HG02981 (cell line): ENCODE results near the gene RNF208.

Experiments used
- ATAC-seq: cut with Tn5 transposase; IDR thresholded peaks from one replicate; pipeline ENCODE4 v1.9.1; 2021; ENCODE audit warnings: mild to moderate bottlenecking, moderate library complexity; ENCODE audit not compliant: unreplicated experiment

Gene RNF208

GRCh38 chr9:137193771-137194170 is 28.3 kb downstream of the RNF208 start:
- ATAC-seq, result no peak

DNA sequence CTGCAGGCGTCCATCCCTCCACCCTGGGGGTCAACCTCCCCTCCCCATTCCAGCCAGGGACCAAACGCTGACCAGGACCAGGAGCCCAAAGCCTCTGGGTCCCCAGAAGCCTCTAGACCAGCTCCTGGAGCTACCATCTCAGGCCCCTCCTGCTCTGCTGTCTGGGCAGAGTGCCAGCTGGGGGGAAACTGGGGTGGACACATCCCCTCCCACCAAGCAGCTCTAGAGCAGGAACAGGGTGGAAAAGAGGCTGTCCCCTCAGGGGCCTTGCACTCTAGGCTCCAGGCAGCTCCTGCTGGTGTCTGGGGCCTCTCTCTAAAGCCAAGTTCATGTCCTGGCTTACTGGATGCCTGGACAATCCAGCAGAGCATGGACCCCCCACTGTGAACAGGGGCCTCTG is 29.2 kb downstream of the RNF208 start:
- no peak for ATAC-seq

DNA sequence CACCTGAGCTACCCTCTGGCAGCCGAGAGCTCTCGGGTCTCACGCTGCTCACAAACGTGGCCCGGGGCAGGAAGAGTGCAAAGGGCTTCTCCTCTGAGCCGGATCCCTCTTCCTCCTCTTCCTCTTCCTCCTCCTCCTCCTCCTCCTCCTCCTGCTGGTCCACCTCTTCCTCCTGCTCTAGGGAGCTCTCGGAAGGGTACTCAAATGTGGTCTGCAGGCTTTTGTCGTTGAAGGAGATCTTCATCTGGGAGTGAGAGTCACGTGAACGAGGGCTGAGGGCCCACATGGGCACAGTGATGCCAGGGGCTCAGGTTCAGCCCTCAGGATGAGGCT is 29.6 kb downstream of the RNF208 start:
- ATAC-seq, result no peak

DNA sequence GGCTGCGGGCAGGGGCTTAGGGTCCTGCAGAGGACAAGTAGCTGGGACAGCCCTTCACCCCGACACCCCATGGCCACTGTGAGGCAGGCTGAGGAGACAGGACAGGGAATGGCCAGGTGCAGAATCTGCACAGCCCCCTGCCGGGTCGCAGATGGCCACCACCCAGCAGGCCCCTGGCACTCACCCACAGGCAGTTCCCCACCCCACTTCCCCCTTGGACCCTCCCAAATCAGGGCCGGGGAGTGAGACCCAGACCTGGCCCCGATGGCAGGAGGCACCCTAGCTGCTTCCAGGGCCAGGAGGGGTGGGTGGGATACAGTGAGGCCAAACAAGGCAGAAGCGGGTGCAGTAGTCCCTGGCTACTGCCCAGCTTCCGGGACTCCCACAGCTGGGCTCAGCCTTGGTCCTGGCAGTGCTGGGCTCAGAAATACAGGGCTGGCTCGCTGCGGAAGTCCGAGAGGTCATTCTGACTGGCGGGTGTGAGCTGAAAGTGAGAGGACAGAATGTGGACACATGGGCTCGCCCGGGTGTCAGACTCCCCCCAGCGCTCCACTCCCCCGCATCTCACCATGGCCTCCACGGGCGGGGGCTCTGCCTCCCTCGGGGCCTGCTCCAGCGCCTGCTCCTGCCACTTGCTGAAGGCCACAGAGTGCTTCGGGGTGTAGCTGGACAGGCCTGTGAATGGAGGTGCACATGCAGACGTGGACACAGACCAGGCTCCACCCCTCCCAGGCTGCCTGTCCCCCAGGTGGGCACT is 30.2 kb downstream of the RNF208 start:
- no peak for ATAC-seq

DNA sequence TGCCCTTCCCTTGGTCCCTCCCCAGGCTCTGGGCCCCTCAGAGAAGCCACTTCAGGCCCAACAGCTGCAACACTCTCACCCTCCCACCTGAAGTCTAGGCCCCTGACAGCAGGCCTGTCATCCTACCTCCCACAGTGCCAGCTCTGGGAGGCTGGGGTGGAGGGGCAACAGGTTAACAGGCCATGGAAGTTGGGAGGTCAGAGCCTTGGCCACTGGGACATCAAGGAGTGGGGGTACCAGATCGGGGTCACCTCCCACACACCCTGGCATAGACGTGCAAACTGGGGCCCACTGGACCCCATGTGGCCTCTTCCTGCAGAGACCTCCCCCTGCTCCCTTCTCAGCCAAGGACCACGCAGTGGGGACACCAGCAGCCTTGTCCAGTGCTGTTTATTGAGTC is 30.8 kb downstream of the RNF208 start:
- no peak for ATAC-seq

- no peak for ATAC-seq
These were observed 31.7 kb downstream of the RNF208 start for GRCh38 chr9:137190315-137190856.

- no peak for ATAC-seq
These were observed 32.4 kb downstream of the RNF208 start for GRCh38 chr9:137189297-137190295.

- peak; percentile 71 for ATAC-seq
These were observed 33.3 kb downstream of the RNF208 start, which contains the start of the genes ANAPC2 and SSNA1 for GRCh38 chr9:137188490-137189296. Gene ANAPC2 (minus strand): TSS chr9:137188560. CDS start chr9:137188532, 28 bp downstream. Gene SSNA1 (plus strand): TSS chr9:137188676. CDS start chr9:137188727, 51 bp downstream.

- ATAC-seq, result no peak
These were observed 34.0 kb downstream of the RNF208 start for GRCh38 chr9:137188086-137188489.

DNA sequence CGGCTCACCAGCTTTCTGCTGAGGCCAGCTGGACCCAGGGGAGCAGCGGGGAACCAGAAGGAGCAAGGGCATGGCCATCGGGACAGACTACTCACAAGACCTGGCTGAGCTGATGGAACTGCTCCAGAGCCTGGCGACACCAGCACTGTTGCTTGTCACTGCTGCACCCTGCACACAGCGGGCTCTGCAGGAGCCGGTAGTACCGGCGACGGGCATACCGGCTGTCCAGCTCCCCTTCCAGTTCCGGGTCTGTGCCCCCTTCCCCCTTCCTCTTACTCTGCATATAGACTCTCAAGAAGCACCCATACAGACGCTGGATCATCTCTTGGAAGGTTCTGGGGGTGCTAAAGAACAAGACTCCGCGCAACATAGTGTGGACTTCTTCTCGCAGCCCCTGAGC is 34.7 kb downstream of the RNF208 start:
- no peak for ATAC-seq

DNA sequence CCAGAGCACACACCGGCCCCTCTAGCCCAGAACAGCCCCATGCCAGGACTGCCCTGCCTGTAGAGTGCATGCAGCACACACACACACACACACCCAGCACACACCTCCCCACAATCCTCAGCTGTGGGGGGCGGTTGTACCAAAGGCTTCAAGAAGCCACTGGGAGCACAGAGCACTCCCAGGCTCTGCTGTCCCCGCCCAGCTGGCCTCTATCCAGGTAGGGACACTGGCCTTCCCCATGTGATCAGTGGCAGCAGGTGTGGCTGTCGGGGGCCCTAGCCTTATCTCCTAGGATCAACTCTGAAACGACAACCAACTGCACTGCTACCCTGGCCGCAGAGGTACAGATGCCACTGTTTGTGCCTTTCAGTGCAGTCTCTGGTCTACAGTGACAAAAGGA is 35.7 kb downstream of the RNF208 start:
- ATAC-seq, result no peak

DNA sequence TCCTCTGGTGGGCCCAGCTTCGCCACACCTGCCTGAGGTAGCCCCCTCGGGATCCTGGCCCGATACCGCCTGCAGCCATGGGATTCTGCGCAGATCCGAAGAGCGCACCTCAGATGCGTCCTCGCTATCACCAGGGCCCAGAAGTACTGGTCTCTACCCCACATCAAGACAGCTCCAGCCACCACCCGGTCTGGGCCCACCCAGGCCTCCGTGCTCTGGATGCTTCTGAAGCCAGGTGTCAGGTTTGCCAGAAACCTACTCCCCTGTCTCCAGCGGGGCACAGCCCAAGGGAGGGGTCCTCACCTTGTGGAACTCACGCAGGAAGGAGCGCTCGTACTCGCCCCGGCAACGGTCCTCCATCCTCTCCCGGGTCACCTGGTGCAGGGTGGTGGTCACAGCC is 36.1 kb downstream of the RNF208 start:
- ATAC-seq, result no peak

- ATAC-seq, result no peak
These were observed 37.0 kb downstream of the RNF208 start for GRCh38 chr9:137184881-137185660.

DNA sequence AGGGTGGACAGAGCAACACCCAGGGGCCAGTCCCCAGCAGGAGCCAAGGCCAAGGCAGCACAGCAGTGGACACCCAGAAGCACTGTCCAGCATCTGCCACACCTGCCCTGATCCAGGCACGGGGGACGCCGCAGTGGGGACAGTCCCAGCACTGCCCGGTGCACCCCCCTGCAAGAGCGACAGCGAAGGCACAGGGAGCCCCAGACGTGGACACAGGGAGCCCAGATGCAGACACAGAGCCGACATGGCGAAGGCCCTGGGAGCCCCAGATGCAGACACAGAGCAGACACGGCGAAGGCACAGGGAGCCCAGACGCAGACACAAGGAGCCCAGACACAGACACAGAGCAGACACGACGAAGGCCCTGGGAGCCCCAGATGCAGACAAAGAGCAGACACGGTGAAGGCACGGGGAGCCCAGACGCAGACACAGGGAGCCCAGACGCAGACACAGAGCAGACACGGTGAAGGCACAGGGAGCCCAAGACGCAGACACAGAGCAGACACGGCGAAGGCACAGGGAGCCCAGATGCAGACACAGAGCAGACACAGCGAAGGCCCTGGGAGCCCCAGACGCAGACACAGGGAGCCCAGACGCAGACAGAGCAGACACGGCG is 38.0 kb downstream of the RNF208 start:
- no peak for ATAC-seq

DNA sequence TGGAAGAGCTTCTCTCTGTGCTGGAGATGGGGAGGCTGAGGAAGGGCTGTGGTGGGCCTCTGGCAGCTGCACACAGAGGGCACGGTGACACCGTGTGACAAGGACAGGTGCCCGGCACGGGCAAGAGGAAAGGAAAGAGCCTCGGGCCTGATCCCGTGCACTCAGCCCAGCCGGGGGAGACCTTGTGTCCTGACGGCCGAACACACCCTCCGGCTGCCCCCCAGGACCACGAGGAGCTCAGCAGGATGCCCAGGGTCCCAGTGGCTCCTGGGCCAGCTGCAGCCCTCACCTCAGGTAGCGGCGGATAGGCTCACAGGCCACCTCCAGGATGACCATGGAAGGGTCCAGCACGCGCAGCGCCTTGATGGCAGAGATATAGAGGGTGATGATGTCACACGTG is 39.2 kb downstream of the RNF208 start:
- no peak for ATAC-seq

GRCh38 chr9:137181680-137182079 is 40.4 kb downstream of the RNF208 start:
- ATAC-seq, result no peak

DNA sequence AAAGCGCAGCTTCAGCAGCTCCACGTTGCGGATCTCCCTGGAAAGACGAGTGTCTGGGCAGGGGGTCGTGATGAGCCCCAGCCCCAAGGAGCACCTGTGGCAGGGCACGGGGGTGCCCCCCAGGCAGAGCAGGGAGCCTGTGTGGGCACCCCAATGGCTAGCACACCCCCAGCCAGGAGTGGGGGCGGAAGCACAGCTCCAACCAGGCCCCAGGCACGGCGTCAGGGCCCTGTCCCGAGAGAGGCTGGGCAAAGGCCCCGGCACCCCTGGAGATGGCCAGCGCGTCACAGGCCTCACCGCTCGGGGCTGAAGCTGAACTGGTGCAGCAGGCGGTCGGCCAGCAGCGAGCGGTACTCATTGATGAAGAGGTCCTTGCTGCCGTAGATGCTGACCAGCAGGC is 41.5 kb downstream of the RNF208 start:
- no peak for ATAC-seq

GRCh38 chr9:137179761-137180160 is 42.3 kb downstream of the RNF208 start:
- no peak for ATAC-seq

DNA sequence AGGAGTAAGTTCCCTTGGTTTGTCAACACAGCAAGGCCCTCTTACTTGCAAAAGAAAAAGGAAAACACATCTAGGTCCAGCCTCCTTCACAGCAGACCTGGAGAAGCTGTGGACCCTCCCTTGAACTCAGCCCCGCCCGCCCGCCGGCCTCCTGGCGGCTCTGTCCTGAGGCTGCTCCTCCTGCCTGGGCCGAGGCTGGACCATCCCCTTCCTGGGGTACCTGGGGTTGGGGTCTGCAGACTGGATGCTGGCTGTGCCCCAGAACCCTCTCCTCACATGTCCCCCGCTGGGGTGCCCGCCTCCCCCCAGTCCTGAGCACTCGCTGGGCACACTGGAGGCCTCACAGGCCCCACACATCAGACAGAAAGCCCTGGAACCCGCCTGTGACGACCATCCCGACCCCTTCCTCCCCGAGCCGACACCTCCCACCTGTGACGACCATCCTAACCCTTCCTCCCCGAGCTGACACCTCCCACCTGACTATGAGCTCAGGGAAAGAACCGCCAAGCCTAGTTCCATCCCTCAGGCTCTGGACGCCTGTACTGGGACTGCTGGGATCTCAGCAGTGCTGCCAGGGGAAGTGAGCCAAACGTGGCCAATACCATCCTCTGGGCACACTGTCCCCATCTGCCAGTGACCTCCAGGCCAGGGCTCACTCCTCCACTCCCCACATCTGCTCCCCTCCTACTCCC is 43.0 kb downstream of the RNF208 start:
- no peak for ATAC-seq
